ENCODE data around the gene PEX14. TPM values are rescaled to one million over a fixed set of nuclear protein-coding genes. Genes with fewer than 3 reads are reported as not detected.

PEX14 gene
- total RNA-seq, 1 donor from 2014 or later: 21.0 TPM

GRCh38 chr1:10622910-10623685 is 148.3 kb downstream of the PEX14 start:
- DNase-seq (no peak), ATAC-seq (no peak)
- intact Hi-C loops (cut with micrococcal nuclease): no loop called here

- DNase-seq (no peak), ATAC-seq (no peak)
- intact Hi-C loops (cut with micrococcal nuclease): no loop called here
Measured at GRCh38 chr1:10623686-10624145, 149.0 kb downstream of the PEX14 start.

GRCh38 chr1:10624256-10625050 is 149.7 kb downstream of the PEX14 start:
- peak; percentile 24 for DNase-seq
- ATAC-seq: no peak
- intact Hi-C loops (cut with micrococcal nuclease): no loop called here

GRCh38 chr1:10625076-10625475 is 150.3 kb downstream of the PEX14 start:
- intact Hi-C loops (cut with micrococcal nuclease): no loop called here
- ATAC-seq (no peak), DNase-seq (peak; percentile 11)

- DNase-seq (peak; percentile 8), ATAC-seq (no peak)
- intact Hi-C loops (cut with micrococcal nuclease): no loop called here
Measured at GRCh38 chr1:10625554-10625953, 150.8 kb downstream of the PEX14 start.

GRCh38 chr1:10626131-10626731 is 151.5 kb downstream of the PEX14 start:
- no peak for ATAC-seq
- intact Hi-C loops (cut with micrococcal nuclease): no loop called here
- peak; percentile 17 for DNase-seq

GRCh38 chr1:10626791-10627410 is 152.2 kb downstream of the PEX14 start:
- ATAC-seq: no peak
- no peak for DNase-seq
- intact Hi-C loops (cut with micrococcal nuclease): no loop called here

- intact Hi-C loops (cut with micrococcal nuclease): no loop called here
Measured at GRCh38 chr1:10628685-10629084, 153.9 kb downstream of the PEX14 start.

GRCh38 chr1:10629091-10629815 is 154.5 kb downstream of the PEX14 start:
- intact Hi-C loops (cut with micrococcal nuclease): no loop called here
- ATAC-seq: peak; percentile 5
- DNase-seq: peak; percentile 19

More at GRCh38 chr1:10628685-10629084, 153.9 kb downstream of the PEX14 start:
- ATAC-seq (peak; percentile 87), DNase-seq (peak; percentile 87)

- DNase-seq: peak; percentile 26
Measured at GRCh38 chr1:10629816-10630571, 155.2 kb downstream of the PEX14 start.

GRCh38 chr1:10630661-10631120 is 155.9 kb downstream of the PEX14 start:
- peak; percentile 23 for DNase-seq
- intact Hi-C loops (cut with micrococcal nuclease): no loop called here

More at GRCh38 chr1:10629816-10630571, 155.2 kb downstream of the PEX14 start:
- no peak for ATAC-seq
- intact Hi-C loops (cut with micrococcal nuclease): no loop called here

GRCh38 chr1:10631121-10631810 is 156.5 kb downstream of the PEX14 start:
- ATAC-seq (no peak), DNase-seq (peak; percentile 24)
- intact Hi-C loops (cut with micrococcal nuclease): no loop called here

More at GRCh38 chr1:10630661-10631120, 155.9 kb downstream of the PEX14 start:
- ATAC-seq: no peak

GRCh38 chr1:10631811-10632593 is 157.3 kb downstream of the PEX14 start:
- DNase-seq (peak; percentile 13), ATAC-seq (no peak)
- intact Hi-C loops (cut with micrococcal nuclease): no loop called here

GRCh38 chr1:10632691-10633090 is 157.9 kb downstream of the PEX14 start:
- ATAC-seq (no peak), DNase-seq (peak; percentile 28)
- intact Hi-C loops (cut with micrococcal nuclease): no loop called here

- DNase-seq: peak; percentile 21
Measured at GRCh38 chr1:10633416-10633815, 158.7 kb downstream of the PEX14 start.

GRCh38 chr1:10634075-10634427 is 159.3 kb downstream of the PEX14 start:
- peak; percentile 19 for DNase-seq
- intact Hi-C loops (cut with micrococcal nuclease): no loop called here
- ATAC-seq: no peak

More at GRCh38 chr1:10633416-10633815, 158.7 kb downstream of the PEX14 start:
- intact Hi-C loops (cut with micrococcal nuclease): no loop called here
- no peak for ATAC-seq

All from left ventricle myocardium superior (tissue), 1 donor.